Spleen (tissue), 7 donors: ENCODE results near the gene GCHFR.

Source experiments
- CTCF ChIP-seq, 11 experiments: fragments of 200-600 bp in 7 of 11; fragments of 450-650 bp in 4 of 11; sonication (generic) in 4 of 11; IDR thresholded peaks in 8 of 11; conservative IDR thresholded peaks in 3 of 11; 1 replicate in 7 of 11; 2 replicates in 4 of 11; pipeline versions ENCODE4 v1.4.0 to v1.8.0; 2016 to 2021; ENCODE audit warnings: antibody characterized with exemption in 11 of 11, inconsistent platforms in 4 of 11, mild to moderate bottlenecking in 1 of 11
- POLR2A ChIP-seq, 3 donors: fragments of 450-650 bp; IDR thresholded peaks; one replicate each; pipeline ENCODE4 v1.5.1; 2017; ENCODE audit warnings: antibody characterized with exemption in 3 of 3, mild to moderate bottlenecking in 1 of 3
- donor health status: DM: no; HTN: no; CAD: no; lungs with moderate emphysema.
- donor health status: DM: no; HTN: no; CAD: no.
- donor health status: DM: no; HTN: no; CAD: no.

DNA sequence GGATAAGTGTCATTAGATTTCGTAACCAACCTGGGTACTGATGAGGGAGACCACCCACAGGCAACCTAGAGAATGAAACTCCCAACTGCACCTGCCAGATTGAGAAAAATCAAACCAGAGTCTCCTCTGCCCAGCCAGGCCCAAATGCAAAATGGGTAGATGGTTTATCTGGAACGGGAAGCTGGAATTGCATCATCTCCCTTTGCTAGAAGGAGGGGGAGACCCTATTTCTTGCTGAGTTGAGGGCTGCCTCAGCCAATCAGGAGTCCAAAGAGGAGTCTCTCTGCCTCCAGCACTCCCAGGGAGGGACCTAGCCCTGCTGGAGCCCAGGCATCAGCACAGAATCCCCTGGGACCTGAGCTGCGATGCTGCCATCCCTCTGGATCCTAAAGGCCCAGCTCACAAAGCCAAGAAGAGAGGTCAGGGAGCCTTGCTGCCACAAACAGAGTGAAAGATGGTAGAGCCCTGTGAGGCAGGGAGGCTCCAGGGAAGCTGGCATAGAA lies 16.9 kb upstream of the GCHFR start:
- TF ChIP-seq CTCF (IDR thresholded peaks at IDR 0.05 in 8 of 11, conservative IDR thresholded peaks at IDR 0.05 in 3 of 11): no peak
- no peak for TF ChIP-seq POLR2A (IDR thresholded peaks at IDR 0.05)
